ENCODE results near the gene BCL3.

The BCL3 gene

GRCh38 chr19:44796701-44797115 is 48.2 kb downstream of the BCL3 start:
- DNase-seq: no peak

DNA sequence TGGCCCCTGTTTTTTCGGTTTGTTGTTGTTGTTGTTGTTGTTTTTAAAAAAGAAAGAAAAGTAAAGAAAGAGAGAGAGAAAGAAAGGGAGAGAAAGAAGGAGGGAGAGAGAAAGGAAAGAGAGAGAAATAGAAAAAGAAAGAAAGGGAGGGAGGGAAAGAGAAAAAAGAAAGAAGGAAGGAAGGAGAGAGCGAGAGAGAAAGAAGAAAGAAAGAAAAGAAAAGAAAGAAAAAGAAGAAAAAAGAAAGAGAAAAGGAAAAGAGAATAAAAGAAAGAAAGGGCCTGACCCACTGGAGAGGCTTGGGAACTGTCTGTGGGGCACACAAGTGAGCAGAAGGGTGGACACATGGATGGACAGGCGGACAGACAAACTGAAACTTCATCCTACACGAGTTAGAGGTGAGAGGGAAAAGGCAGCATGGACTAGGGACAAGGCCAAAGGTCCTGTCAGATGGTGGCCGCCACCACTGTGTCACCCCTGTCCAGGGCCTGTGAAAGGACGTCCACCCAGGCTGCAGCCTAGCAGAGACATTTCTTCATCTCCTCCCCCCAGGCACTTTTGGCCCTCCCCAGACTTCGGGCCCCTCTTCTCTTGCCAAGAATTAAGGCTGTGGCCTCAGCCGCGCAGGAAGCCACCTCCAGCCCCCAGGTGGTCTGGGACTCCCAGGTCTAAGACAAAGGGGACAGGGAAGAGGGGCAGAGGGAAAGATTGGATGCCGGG is 51.3 kb downstream of the BCL3 start:
- no peak for DNase-seq

DNA sequence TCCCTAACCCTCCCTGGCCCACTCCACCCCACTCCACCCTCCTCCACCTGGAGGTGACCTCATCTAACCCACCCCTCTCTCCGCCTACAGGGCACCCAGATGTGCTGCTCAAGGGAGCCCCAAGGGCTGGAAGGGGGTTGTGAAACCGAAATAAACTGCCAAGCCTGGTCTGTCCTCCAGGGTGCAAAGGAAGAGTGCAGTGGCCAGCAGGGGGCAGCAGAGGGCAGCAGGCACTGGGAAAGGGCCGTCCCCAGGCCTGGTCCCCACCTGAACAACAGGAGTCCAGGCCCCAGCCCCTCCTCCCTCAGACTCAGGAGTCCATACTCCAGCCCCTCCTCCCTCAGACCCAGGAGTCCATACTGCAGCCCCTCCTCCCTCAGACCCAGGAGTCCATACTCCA is 52.0 kb downstream of the BCL3 start:
- peak; percentile 8 to 42 for DNase-seq

GRCh38 chr19:44803442-44804428 is 55.2 kb downstream of the BCL3 start:
- no peak for DNase-seq

- no peak for DNase-seq
Measured at GRCh38 chr19:44806291-44806690, 57.8 kb downstream of the BCL3 start.

DNA sequence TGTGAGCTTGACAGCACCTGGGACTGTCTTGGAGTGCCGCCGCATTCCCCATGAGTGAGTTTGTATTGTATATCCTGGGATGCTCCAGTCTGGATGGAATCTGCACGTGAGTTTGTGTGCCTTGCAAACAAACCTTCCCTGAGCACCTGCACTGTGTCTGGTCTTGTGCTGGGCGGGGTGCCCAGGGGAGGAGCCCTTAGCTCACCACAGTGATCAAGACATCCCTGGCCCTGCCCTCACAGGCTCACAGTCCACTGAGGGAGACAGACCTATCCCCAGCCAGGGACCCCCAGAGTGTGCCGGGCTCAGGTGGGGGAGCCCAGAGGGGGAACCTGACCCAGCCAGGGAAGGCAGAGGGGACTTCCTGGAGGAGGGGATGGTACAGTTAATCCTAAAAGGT is 58.7 kb downstream of the BCL3 start:
- DNase-seq: no peak

DNA sequence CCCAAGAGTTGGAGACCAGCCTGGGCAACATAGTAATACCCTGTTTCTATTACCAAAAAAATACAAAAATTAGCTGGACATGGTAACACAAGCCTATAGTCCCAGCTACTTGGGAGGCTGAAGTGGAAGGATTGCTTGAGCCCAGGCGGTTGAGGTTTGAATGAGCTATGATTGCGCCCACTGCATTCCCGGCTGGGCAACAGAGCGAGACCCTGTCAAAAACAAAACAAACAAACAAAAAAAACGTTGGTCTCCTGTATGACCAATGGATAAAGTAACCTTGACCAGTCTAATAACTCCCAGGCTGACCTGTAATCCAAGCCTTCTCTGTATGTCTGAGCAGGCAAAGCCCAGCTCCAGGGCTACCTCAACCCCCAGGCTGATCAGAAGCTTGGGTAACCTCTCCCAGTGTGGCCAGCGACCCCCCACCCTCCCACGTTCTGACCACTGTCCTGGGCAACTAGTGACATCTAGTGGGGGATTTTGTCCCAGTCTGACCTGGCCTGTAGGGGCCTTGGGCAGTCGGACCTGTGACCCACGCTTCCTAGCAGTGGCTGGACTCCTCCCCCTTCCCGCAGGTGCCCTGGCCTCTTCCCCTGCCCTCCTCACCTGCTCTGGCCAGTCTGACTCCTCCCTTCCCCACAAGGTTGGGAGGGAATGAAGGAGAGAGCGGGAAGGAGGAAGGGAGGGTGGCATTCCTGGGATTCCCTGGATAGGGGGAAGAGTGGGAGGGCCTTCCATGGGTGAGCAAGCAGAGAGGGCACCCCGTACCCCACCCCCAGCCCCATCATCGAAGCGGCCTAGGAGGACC is 59.3 kb downstream of the BCL3 start:
- DNase-seq: no peak

- no peak for DNase-seq
Measured at GRCh38 chr19:44808463-44809371, 60.2 kb downstream of the BCL3 start, which contains the start of gene BCAM. Gene BCAM, plus strand, starts transcription at chr19:44809103. Its CDS starts 22 bp downstream, at chr19:44809125.
